ENCODE results near the gene CR1.
"Not testable (repeated sequence)": the region's sequence is repeated elsewhere in the genome, so short reads cannot be mapped to it uniquely, and the experiment has no call there.

Gene CR1

GRCh38 chr1:207606362-207606755, 110.4 kb downstream of the CR1 start:
- TF ChIP-seq CTCF (IDR thresholded peaks at IDR 0.05; ENCODE audit: insufficient read depth, low read depth, low read length, missing control alignments) = no peak
- H3K4me3 ChIP-seq (ENCODE audit: low read length) = no peak overlapping the region
- DNase-seq (ENCODE audit: low read depth) = peak; percentile 66

- H3K4me3 ChIP-seq (ENCODE audit: low read length) = no peak overlapping the region
- no peak for DNase-seq (ENCODE audit: low read depth)
- no peak for TF ChIP-seq CTCF (IDR thresholded peaks at IDR 0.05; ENCODE audit: insufficient read depth, low read depth, low read length, missing control alignments)
Observed at GRCh38 chr1:207612762-207613161, 116.8 kb downstream of the CR1 start.

DNA sequence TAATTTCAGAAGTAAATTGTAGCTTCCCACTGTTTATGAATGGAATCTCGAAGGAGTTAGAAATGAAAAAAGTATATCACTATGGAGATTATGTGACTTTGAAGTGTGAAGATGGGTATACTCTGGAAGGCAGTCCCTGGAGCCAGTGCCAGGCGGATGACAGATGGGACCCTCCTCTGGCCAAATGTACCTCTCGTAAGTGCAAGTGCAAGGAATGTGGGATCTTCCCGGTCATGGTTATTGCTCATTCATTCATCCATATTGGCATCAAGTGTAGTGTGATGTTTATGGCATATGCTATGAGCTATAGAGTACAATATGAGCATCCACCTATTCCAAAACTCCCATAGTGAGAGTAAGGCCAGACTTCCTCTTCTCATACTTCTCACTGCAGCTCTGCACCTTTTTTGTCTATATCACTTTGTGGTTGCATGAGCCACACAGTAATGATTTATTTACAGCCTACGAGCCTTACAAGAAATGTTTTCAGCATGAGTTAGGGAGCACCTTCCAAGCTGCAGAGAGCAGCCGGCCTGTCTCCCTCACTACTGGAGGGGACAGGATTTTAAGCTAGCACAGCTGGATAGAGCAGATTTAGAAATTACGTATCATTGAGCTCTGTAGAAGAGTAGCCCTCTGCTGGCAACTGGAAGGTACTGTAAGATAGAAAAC, 124.0 kb downstream of the CR1 start:
- TF ChIP-seq CTCF (IDR thresholded peaks at IDR 0.05; ENCODE audit: insufficient read depth, low read depth, low read length, missing control alignments) = peak; percentile 86
- no peak overlapping the region for H3K4me3 ChIP-seq (ENCODE audit: low read length)
- peak; percentile 57 for DNase-seq (ENCODE audit: low read depth)

- no peak overlapping the region for H3K4me3 ChIP-seq (ENCODE audit: low read length)
- no peak for DNase-seq (ENCODE audit: low read depth)
- TF ChIP-seq CTCF (IDR thresholded peaks at IDR 0.05; ENCODE audit: insufficient read depth, low read depth, low read length, missing control alignments) = no peak
Observed at GRCh38 chr1:207620543-207620893, 124.6 kb downstream of the CR1 start.

GRCh38 chr1:207625504-207626071, 129.6 kb downstream of the CR1 start:
- H3K4me3 ChIP-seq (ENCODE audit: low read length); DNase-seq (ENCODE audit: low read depth): not testable (repeated sequence)

DNA sequence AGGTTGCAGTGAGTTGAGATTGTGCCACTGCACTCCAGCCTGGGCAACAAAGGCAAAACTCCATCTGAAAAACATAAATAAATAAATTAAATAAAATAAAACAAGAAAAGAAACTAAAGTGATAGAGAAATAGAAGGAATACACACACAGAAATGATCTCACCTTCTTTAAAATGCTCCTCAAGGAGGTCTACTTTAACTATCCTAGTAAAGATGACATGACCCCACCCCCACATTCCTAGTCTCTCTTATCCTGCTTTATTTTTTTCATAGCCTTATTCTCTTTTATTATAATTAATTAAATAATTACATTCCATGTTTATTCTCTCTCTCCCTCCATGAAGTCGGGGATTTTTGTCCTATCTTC, 131.0 kb downstream of the CR1 start:
- no peak for TF ChIP-seq CTCF (IDR thresholded peaks at IDR 0.05; ENCODE audit: insufficient read depth, low read depth, low read length, missing control alignments)
- no peak overlapping the region for H3K4me3 ChIP-seq (ENCODE audit: low read length)
- DNase-seq (ENCODE audit: low read depth) = no peak

DNA sequence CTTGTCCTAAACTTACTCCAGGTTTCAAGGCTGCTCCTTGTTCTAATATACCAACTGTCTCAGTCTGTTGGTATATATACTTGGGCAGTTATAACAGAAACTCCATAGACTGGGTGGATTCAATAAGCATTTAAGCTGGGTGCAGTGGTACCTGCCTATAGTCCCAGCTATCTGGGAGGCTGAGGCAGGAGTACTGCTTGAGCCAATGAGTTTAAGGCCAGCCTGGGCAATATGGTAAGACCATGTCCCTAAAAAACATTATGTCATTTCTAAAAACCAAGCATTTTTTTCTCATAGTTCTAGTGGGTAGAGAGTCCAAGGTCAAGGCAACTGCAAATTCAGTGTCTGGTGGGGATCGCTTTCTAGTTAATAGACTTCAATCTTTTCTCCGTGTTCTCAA, 131.5 kb downstream of the CR1 start:
- no peak for TF ChIP-seq CTCF (IDR thresholded peaks at IDR 0.05; ENCODE audit: insufficient read depth, low read depth, low read length, missing control alignments)

More for the DNA sequence above, 131.5 kb downstream of the CR1 start:
- no peak for DNase-seq (ENCODE audit: low read depth)
- no peak overlapping the region for H3K4me3 ChIP-seq (ENCODE audit: low read length)

Data from epithelial cell of esophagus (primary cell).